ENCODE data around the gene U2AF1L4. TPM values are rescaled to one million over a fixed set of nuclear protein-coding genes. Genes with fewer than 3 reads are reported as not detected.
"Not testable (repeated sequence)": the region's sequence is repeated elsewhere in the genome, so short reads cannot be mapped to it uniquely, and the experiment has no call there.

Gene U2AF1L4
- total RNA-seq, 2 donors from 2014 or later, result 26.2 to 83.4 TPM

GRCh38 chr19:35727053-35727955, 17.9 kb downstream of the U2AF1L4 start:
- Histone ChIP-seq H3K27ac (no peak overlapping the region), H3K9me3 (no peaks in the 10 kb centered on the region), H3K4me3 (no peak overlapping the region), H3K27me3 (no peaks in the 10 kb centered on the region), H3K36me3 (replicated peaks in 1 of 2; ENCODE audit: insufficient read depth in 1 of 2, low read depth in 2 of 2) (peaks cover 29 to 76% of the 10 kb centered on the region in 2 donors), H3K4me1 (no peaks in the 10 kb centered on the region)
- intact Hi-C loops (cut with DNase I), result no loop called here
- no peak for TF ChIP-seq POLR2A (IDR thresholded peaks at IDR 0.05)
- TF ChIP-seq CTCF (IDR thresholded peaks at IDR 0.05), result no peak
- WGBS, 2 donors, result 85 to 92% methylated on average over 7 to 20 of the region's 25 CpGs
- DNase-seq (no peak), ATAC-seq (no peak)

- H3K36me3 ChIP-seq (replicated peaks in 1 of 2; ENCODE audit: insufficient read depth in 1 of 2, low read depth in 2 of 2), result peaks cover 24 to 66% of the 10 kb centered on the region in 2 donors
- 91 to 95% methylated on average over 19 to 22 of the region's 23 CpGs for WGBS, 2 donors
- H3K4me1 ChIP-seq, result no peaks in the 10 kb centered on the region
- no peak overlapping the region for H3K27ac ChIP-seq
- no peak overlapping the region for H3K4me3 ChIP-seq
- no peaks in the 10 kb centered on the region for H3K27me3 ChIP-seq
- H3K9me3 ChIP-seq, result no peaks in the 10 kb centered on the region
- intact Hi-C loops (cut with DNase I), result no loop called here
- no peak for DNase-seq
- ATAC-seq, result no peak
- no peak for TF ChIP-seq POLR2A (IDR thresholded peaks at IDR 0.05)
- TF ChIP-seq CTCF (IDR thresholded peaks at IDR 0.05), result no peak
Observed at GRCh38 chr19:35725216-35725861, 19.9 kb downstream of the U2AF1L4 start.

GRCh38 chr19:35724560-35724959, 20.7 kb downstream of the U2AF1L4 start:
- no peak for TF ChIP-seq CTCF (IDR thresholded peaks at IDR 0.05)
- TF ChIP-seq POLR2A (IDR thresholded peaks at IDR 0.05), result no peak
- H3K4me1 ChIP-seq, result peaks cover 6% of the 10 kb centered on the region
- 90 to 94% methylated on average over 2 to 12 of the region's 12 CpGs for WGBS, 2 donors
- H3K36me3 ChIP-seq (replicated peaks in 1 of 2; ENCODE audit: insufficient read depth in 1 of 2, low read depth in 2 of 2), result peaks cover 27 to 61% of the 10 kb centered on the region in 2 donors
- no peak overlapping the region for H3K4me3 ChIP-seq
- no peaks in the 10 kb centered on the region for H3K27me3 ChIP-seq
- no peaks in the 10 kb centered on the region for H3K9me3 ChIP-seq
- ATAC-seq (no peak), DNase-seq (no peak)
- intact Hi-C loops (cut with DNase I), result no loop called here
- H3K27ac ChIP-seq, result no peak overlapping the region

- 87 to 89% methylated on average over 7 of the region's 7 CpGs for WGBS, 2 donors
- H3K36me3 ChIP-seq (replicated peaks in 1 of 2; ENCODE audit: insufficient read depth in 1 of 2, low read depth in 2 of 2), result peaks cover 27 to 57% of the 10 kb centered on the region in 2 donors
Observed at GRCh38 chr19:35724132-35724531, 21.1 kb downstream of the U2AF1L4 start.

GRCh38 chr19:35723671-35724070, 21.5 kb downstream of the U2AF1L4 start:
- Histone ChIP-seq H3K4me3 (no peak overlapping the region), H3K27ac (no peak overlapping the region), H3K9me3 (no peaks in the 10 kb centered on the region), H3K27me3 (no peaks in the 10 kb centered on the region), H3K36me3 (replicated peaks in 1 of 2; ENCODE audit: insufficient read depth in 1 of 2, low read depth in 2 of 2) (peaks cover 27 to 54% of the 10 kb centered on the region in 2 donors), H3K4me1 (peaks cover 15% of the 10 kb centered on the region)
- TF ChIP-seq CTCF (IDR thresholded peaks at IDR 0.05), result no peak
- TF ChIP-seq POLR2A (IDR thresholded peaks at IDR 0.05), result no peak
- DNase-seq, result no peak
- ATAC-seq, result no peak
- 90 to 94% methylated on average over 18 to 22 of the region's 24 CpGs for WGBS, 2 donors
- intact Hi-C loops (cut with DNase I), result no loop called here

More at GRCh38 chr19:35724132-35724531, 21.1 kb downstream of the U2AF1L4 start:
- ATAC-seq; DNase-seq; intact Hi-C loops (cut with DNase I); H3K27ac ChIP-seq; H3K9me3 ChIP-seq; H3K27me3 ChIP-seq; H3K4me3 ChIP-seq: not testable (repeated sequence)
- H3K4me1 ChIP-seq, result peaks cover 11% of the 10 kb centered on the region

All from body of pancreas (tissue), 4 donors.